Neuronal stem cell (in vitro differentiated cells): ENCODE data around the gene ANKRD65.

Experiments
- DNase-seq: peaks from one replicate; pipeline ENCODE4 v3.0.0-alpha.2; 2013; ENCODE audit warnings: low spot score
- H2AFZ ChIP-seq: one replicate; pipeline ENCODE4 v1.6.1; 2013; ENCODE audit warnings: mild to moderate bottlenecking, low read length, inconsistent platforms
- H2AK5ac ChIP-seq: 2 replicates; pipeline ENCODE4 v1.6.1; 2013; ENCODE audit warnings: low read depth, mild to moderate bottlenecking, inconsistent platforms, low read length, moderate library complexity, mixed read lengths
- H2BK120ac ChIP-seq: 2 replicates; pipeline ENCODE4 v1.6.1; 2013; ENCODE audit warnings: low read depth, mild to moderate bottlenecking, inconsistent platforms, low read length, moderate library complexity, mixed read lengths
- H2BK12ac ChIP-seq: one replicate; pipeline ENCODE4 v1.6.1; 2013; ENCODE audit warnings: low read length, inconsistent platforms
- H2BK15ac ChIP-seq: 2 replicates; pipeline ENCODE4 v1.6.1; 2013; ENCODE audit warnings: mild to moderate bottlenecking, low read length, inconsistent platforms, mixed read lengths
- H2BK5ac ChIP-seq: one replicate; pipeline ENCODE4 v1.6.1; 2013; ENCODE audit warnings: inconsistent platforms, mild to moderate bottlenecking, low read length, moderate library complexity
- H3K14ac ChIP-seq: one replicate; pipeline ENCODE4 v1.6.1; 2013; ENCODE audit warnings: low read length, inconsistent platforms
- H3K18ac ChIP-seq: 2 replicates; pipeline ENCODE4 v1.6.1; 2013; ENCODE audit warnings: low read length, inconsistent platforms
- H3K23ac ChIP-seq: 2 replicates; pipeline ENCODE4 v1.6.1; 2013; ENCODE audit warnings: low read depth, mild to moderate bottlenecking, mixed read lengths, low read length, inconsistent platforms; ENCODE audit not compliant: poor library complexity
- H3K27ac ChIP-seq: replicated peaks from 3 replicates; pipeline ENCODE4 v1.5.1; 2013; ENCODE audit warnings: low read length, inconsistent platforms
- H3K27me3 ChIP-seq, 3 experiments: 2 replicates each; pipeline ENCODE4 v1.6.1; 2013; ENCODE audit warnings: low read length in 3 of 3, mild to moderate bottlenecking in 2 of 3, inconsistent platforms in 1 of 3, low read depth in 1 of 3, mixed read lengths in 1 of 3, moderate library complexity in 1 of 3; ENCODE audit not compliant: control insufficient read depth in 3 of 3, insufficient read depth in 3 of 3
- H3K36me3 ChIP-seq, 2 donors: replicated peaks in 1 of 2; 2 replicates each; pipeline ENCODE4 v1.6.1; 2013; ENCODE audit warnings: low read length in 2 of 2; ENCODE audit not compliant: control insufficient read depth in 2 of 2, insufficient read depth in 2 of 2
- H3K4ac ChIP-seq: 2 replicates; pipeline ENCODE4 v1.6.1; 2013; ENCODE audit warnings: inconsistent platforms, mild to moderate bottlenecking, low read length, moderate library complexity
- H3K4me1 ChIP-seq, 2 donors: 1 replicate in 1 of 2; 2 replicates in 1 of 2; pipeline ENCODE4 v1.6.1; 2013; ENCODE audit warnings: low read length in 2 of 2, low read depth in 1 of 2; ENCODE audit not compliant: control insufficient read depth in 2 of 2, insufficient read depth in 1 of 2
- H3K4me2 ChIP-seq: one replicate; pipeline ENCODE4 v1.6.1; 2013; ENCODE audit warnings: mild to moderate bottlenecking, low read length, inconsistent platforms; ENCODE audit not compliant: insufficient read depth, poor library complexity, severe bottlenecking
- H3K4me3 ChIP-seq, 2 donors: 2 replicates each; pipeline ENCODE4 v1.5.1; 2013; ENCODE audit warnings: low read length in 2 of 2, mild to moderate bottlenecking in 2 of 2, inconsistent platforms in 1 of 2, moderate library complexity in 1 of 2
- H3K79me1 ChIP-seq: one replicate; pipeline ENCODE4 v1.6.1; 2013; ENCODE audit warnings: low read depth, mild to moderate bottlenecking, inconsistent platforms, low read length, moderate library complexity
- H3K9ac ChIP-seq: one replicate; pipeline ENCODE4 v1.6.1; 2013; ENCODE audit warnings: mild to moderate bottlenecking, low read depth, low read length, inconsistent platforms; ENCODE audit not compliant: poor library complexity
- H3K9me3 ChIP-seq, 2 donors: replicated peaks in 1 of 2; 2 replicates each; pipeline versions ENCODE3 to v1.6.1; 2013; ENCODE audit warnings: low read length in 2 of 2, mild to moderate bottlenecking in 2 of 2, inconsistent platforms in 1 of 2, low read depth in 1 of 2, mixed read lengths in 1 of 2, moderate library complexity in 1 of 2; ENCODE audit not compliant: control insufficient read depth in 2 of 2, insufficient read depth in 1 of 2
- H4K8ac ChIP-seq: one replicate; pipeline ENCODE4 v1.6.1; 2013; ENCODE audit warnings: low read depth, mild to moderate bottlenecking, inconsistent platforms, low read length, moderate library complexity
- H4K91ac ChIP-seq: one replicate; pipeline ENCODE4 v1.6.1; 2013; ENCODE audit warnings: low read length, low read depth, mild to moderate bottlenecking, inconsistent platforms; ENCODE audit not compliant: poor library complexity
- WGBS, 2 donors: extraction: QIAGEN DNeasy Blood & Tissue Kit; methylation state at CpG; one replicate each; pipeline ENCODE4 v1.1.7; 2013; ENCODE audit warnings: missing lambda C conversion rate in 2 of 2, mixed read lengths in 1 of 2; ENCODE audit not compliant: insufficient read length in 2 of 2, insufficient replicate concordance in 1 of 2; ENCODE audit errors: extremely low coverage in 2 of 2; 5-methylcytosine and 5-hydroxymethylcytosine counted together

Gene ANKRD65

DNA sequence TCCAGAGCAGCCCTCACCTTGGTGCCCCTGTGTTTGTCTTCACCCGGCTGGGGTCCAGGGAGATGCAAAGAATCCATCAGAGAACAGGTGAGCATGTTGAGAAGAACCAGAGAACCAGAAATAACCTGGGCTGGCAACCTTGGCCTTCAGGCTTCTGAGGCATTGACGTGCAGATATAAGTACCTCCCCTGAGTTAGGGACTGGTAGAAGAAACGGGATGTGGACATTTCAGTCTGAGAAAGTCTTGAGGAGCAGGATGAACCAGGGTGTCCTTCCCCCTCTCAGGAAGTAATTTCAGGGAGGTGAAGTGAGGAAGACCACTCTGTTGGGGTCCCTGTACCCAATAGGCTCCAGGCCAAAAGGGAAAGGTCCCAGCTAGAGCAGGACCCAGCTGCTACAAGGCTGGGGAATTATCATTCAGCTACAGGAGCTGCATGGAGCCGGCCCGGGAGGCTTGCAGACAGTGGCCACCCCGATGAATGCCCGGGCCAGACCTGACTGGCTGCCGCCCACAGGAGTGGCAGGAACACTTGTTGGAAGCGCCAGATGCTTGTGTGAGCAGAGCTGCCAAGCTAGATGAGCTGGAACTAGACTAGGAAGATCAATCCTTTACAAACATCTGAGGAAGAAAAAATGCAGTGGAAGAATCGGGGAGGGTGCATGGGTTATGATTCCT is 44.4 kb downstream of the ANKRD65 start:
- Histone ChIP-seq H3K18ac (no peak overlapping the region), H2BK120ac (no peak overlapping the region), H2BK5ac (peak overlapping the region; percentile 26), H3K79me1 (peaks cover 20% of the 10 kb centered on the region), H3K4ac (no peak overlapping the region), H4K8ac (no peak overlapping the region), H3K4me2 (no peak overlapping the region), H3K14ac (no peak overlapping the region), H2BK12ac (no peak overlapping the region), H3K4me3 (peak overlapping the region in 1 of 2 donors; percentile 95), H2AFZ (no peak overlapping the region), H4K91ac (no peak overlapping the region), H3K4me1 (peaks cover 13 to 16% of the 10 kb centered on the region in 2 donors), H2BK15ac (no peak overlapping the region), H3K23ac (no peak overlapping the region), H3K27ac (no peak overlapping the region), H2AK5ac (no peak overlapping the region), H3K36me3 (peaks cover 10 to 22% of the 10 kb centered on the region in 2 donors), H3K27me3 (no peaks in the 10 kb centered on the region), H3K9me3 (peaks cover 0 to under 1% of the 10 kb centered on the region in 2 donors), H3K9ac (no peak overlapping the region)
- WGBS, 2 donors, result no CpG with 5 or more reads among the region's 10 CpGs
- DNase-seq, result no peak

DNA sequence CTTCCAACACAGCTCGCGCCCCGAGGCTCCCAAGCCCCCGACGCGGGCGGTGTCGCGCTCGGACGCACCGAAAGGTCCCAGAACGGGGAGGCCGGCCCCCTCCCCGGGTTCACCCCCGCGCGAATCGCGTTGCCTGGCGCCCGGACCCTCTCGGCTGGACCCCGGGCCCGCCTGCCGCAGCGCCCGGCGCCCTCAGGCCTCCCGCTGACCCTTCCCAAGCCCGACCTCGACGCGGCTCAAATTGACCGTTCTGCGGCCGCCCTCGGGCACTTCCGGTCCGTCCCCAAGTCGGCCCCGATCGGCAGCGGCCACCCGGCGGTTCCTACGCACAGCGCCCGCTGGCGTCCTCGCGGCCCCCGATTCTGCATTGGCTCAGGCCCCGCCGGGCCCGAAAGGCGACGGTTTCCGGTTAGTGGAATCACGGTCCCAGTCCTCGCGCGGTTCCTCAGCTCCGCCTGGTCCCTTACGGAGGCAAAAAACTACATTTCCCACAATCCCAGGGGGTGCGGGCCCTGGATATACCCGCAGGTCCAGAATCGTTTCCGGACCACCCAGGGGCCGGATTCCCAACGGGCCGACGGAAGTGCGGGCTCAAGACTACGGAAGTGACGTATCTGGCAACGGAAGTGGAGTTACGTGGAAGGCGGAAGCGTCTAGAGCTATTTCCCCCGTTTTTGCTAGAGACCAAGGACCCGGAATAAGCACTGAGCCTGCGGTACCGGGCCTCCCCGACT is 46.0 kb downstream of the ANKRD65 start, which contains the start of gene AURKAIP1:
AURKAIP1 (minus strand) TSS at position 279 of the 734 bp plus-strand sequence. CDS start 451 bp downstream, outside the sequence.
- DNase-seq, result peak; percentile 99
- H3K4ac ChIP-seq, result no peak within 1 kb of the TSS
- H3K79me1 ChIP-seq, result peaks cover 26% of the 10 kb centered on the region
- peak within 1 kb of the TSS; percentile 94 for H3K9ac ChIP-seq
- peak within 1 kb of the TSS; percentile 82 for H3K14ac ChIP-seq
- no peaks in the 10 kb centered on the region for H3K27me3 ChIP-seq
- H2AFZ ChIP-seq, result peak within 1 kb of the TSS; percentile 88
- H2BK120ac ChIP-seq, result peak within 1 kb of the TSS; percentile 91
- peak within 1 kb of the TSS; percentile 95 to 98 for H3K4me3 ChIP-seq
- H3K27ac ChIP-seq, result peak within 1 kb of the TSS; percentile 78
- H2BK12ac ChIP-seq, result no peak within 1 kb of the TSS
- H3K23ac ChIP-seq, result peak within 1 kb of the TSS; percentile 98
- no peak within 1 kb of the TSS for H4K91ac ChIP-seq
- H3K4me1 ChIP-seq, result peaks cover 13 to 17% of the 10 kb centered on the region in 2 donors
- peak within 1 kb of the TSS; percentile 96 for H3K4me2 ChIP-seq
- H2BK15ac ChIP-seq, result peak within 1 kb of the TSS; percentile 81
- peak within 1 kb of the TSS; percentile 87 for H2BK5ac ChIP-seq
- no peaks in the 10 kb centered on the region for H3K9me3 ChIP-seq
- H4K8ac ChIP-seq, result no peak within 1 kb of the TSS
- WGBS, 2 donors, result no CpG with 5 or more reads among the region's 85 CpGs
- H2AK5ac ChIP-seq, result peak within 1 kb of the TSS; percentile 95
- peak within 1 kb of the TSS; percentile 97 for H3K18ac ChIP-seq
- peaks cover 14 to 15% of the 10 kb centered on the region in 2 donors for H3K36me3 ChIP-seq

DNA sequence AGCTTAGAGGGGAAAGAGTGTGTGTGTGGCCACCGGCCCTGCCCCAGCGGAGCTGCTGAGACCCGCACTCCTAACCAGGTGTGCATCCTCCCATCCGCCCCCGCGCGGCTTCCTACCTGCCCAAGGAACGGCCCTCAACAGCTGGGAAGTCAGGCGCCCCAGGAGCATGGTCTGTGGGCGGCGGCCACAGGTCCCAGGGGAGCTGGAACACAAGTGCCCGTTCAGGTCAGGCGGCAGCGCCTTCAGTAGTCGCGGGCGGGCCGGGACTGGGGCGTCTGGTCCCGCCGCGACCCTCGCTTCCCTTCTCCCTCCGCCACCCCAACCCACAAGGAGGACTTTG is 46.5 kb downstream of the ANKRD65 start:
- DNase-seq, result no peak
- Histone ChIP-seq H3K4me3 (peak overlapping the region; percentile 95 to 98), H3K4ac (no peak overlapping the region), H3K4me1 (peaks cover 13 to 17% of the 10 kb centered on the region in 2 donors), H2BK5ac (peak overlapping the region; percentile 87), H2AFZ (peak overlapping the region; percentile 88), H2BK15ac (peak overlapping the region; percentile 81), H3K79me1 (peaks cover 26% of the 10 kb centered on the region), H3K27ac (peak overlapping the region; percentile 78), H3K23ac (peak overlapping the region; percentile 98), H3K18ac (peak overlapping the region; percentile 97), H4K8ac (no peak overlapping the region), H2BK12ac (no peak overlapping the region), H3K36me3 (peaks cover 14 to 15% of the 10 kb centered on the region in 2 donors), H3K14ac (peak overlapping the region; percentile 82), H3K9me3 (no peaks in the 10 kb centered on the region), H3K9ac (peak overlapping the region; percentile 94), H3K4me2 (peak overlapping the region; percentile 96), H2BK120ac (peak overlapping the region; percentile 91), H4K91ac (no peak overlapping the region), H3K27me3 (no peaks in the 10 kb centered on the region), H2AK5ac (peak overlapping the region; percentile 95)
- no CpG with 5 or more reads among the region's 24 CpGs for WGBS, 2 donors
